Left ventricle myocardium inferior (tissue), 1 donor: Measurements from ENCODE around the gene SLC2A8. TPM values are rescaled to one million over a fixed set of nuclear protein-coding genes. Genes with fewer than 3 reads are reported as not detected.

Source experiments
- DNase-seq: peaks from one replicate; pipeline ENCODE4 v3.0.0-alpha.2; 2020
- H3K27ac ChIP-seq: fragments of 200-600 bp; replicated peaks from 2 replicates; pipeline ENCODE4 v1.8.0; 2021
- H3K27me3 ChIP-seq: fragments of 200-600 bp; 2 replicates; pipeline ENCODE4 v1.8.0; 2021; ENCODE audit warnings: low read depth
- H3K36me3 ChIP-seq: fragments of 200-600 bp; 2 replicates; pipeline ENCODE4 v1.8.0; 2021
- H3K4me1 ChIP-seq: fragments of 200-600 bp; 2 replicates; pipeline ENCODE4 v1.8.0; 2021
- H3K4me3 ChIP-seq: fragments of 200-600 bp; 2 replicates; pipeline ENCODE4 v1.8.0; 2021; ENCODE audit warnings: mild to moderate bottlenecking, moderate library complexity
- H3K9me3 ChIP-seq: fragments of 200-600 bp; replicated peaks from 2 replicates; pipeline ENCODE4 v1.8.0; 2021
- intact Hi-C: fragments of 100-400 bp; cut with micrococcal nuclease; formaldehyde crosslinking; loops from one replicate; pipeline ENCODE4 v1.11.0; 2022
- total RNA-seq: library from RNA; stranded (reverse); fragmentation: NEBNext Ultra II Directional; extraction: Animal tissue kit (Norgen Biotek cat#: 25700); gene quantifications from one replicate; pipeline ENCODE4 v1.2.1, GENCODE V29; 2021
- TF ChIP-seq, protein P1 (sequence below): fragments of 200-600 bp; IDR thresholded peaks from 2 replicates; pipeline ENCODE4 v1.8.0; 2021; ENCODE audit warnings: antibody characterized with exemption, mild to moderate bottlenecking, borderline replicate concordance
- donor health status: DM: no; HTN: yes; CAD: no; lungs with severe emphysema.

The SLC2A8 gene
- total RNA-seq, 1 donor from 2014 or later, result 16.1 TPM

- intact Hi-C loops, result no loop called here
- DNase-seq, result no peak
- TF ChIP-seq, protein P1, sequence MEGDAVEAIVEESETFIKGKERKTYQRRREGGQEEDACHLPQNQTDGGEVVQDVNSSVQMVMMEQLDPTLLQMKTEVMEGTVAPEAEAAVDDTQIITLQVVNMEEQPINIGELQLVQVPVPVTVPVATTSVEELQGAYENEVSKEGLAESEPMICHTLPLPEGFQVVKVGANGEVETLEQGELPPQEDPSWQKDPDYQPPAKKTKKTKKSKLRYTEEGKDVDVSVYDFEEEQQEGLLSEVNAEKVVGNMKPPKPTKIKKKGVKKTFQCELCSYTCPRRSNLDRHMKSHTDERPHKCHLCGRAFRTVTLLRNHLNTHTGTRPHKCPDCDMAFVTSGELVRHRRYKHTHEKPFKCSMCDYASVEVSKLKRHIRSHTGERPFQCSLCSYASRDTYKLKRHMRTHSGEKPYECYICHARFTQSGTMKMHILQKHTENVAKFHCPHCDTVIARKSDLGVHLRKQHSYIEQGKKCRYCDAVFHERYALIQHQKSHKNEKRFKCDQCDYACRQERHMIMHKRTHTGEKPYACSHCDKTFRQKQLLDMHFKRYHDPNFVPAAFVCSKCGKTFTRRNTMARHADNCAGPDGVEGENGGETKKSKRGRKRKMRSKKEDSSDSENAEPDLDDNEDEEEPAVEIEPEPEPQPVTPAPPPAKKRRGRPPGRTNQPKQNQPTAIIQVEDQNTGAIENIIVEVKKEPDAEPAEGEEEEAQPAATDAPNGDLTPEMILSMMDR, result no peak
- Histone ChIP-seq H3K27me3 (no peaks in the 10 kb centered on the region), H3K27ac (no peak overlapping the region), H3K36me3 (peaks cover 88% of the 10 kb centered on the region), H3K9me3 (no peaks in the 10 kb centered on the region), H3K4me1 (peaks cover 30% of the 10 kb centered on the region), H3K4me3 (no peak overlapping the region)
Measured at GRCh38 chr9:127445851-127446712, 49.1 kb downstream of the SLC2A8 start.

- H3K9me3 ChIP-seq, result no peaks in the 10 kb centered on the region
- H3K4me1 ChIP-seq, result peaks cover 37% of the 10 kb centered on the region
- H3K36me3 ChIP-seq, result peaks cover 80% of the 10 kb centered on the region
- H3K4me3 ChIP-seq, result no peak overlapping the region
- no peak for DNase-seq
- H3K27ac ChIP-seq, result no peak overlapping the region
- intact Hi-C loops, result no loop called here
- TF ChIP-seq, protein P1, result no peak
- H3K27me3 ChIP-seq, result no peaks in the 10 kb centered on the region
Measured at GRCh38 chr9:127446713-127447415, 49.9 kb downstream of the SLC2A8 start.

DNA sequence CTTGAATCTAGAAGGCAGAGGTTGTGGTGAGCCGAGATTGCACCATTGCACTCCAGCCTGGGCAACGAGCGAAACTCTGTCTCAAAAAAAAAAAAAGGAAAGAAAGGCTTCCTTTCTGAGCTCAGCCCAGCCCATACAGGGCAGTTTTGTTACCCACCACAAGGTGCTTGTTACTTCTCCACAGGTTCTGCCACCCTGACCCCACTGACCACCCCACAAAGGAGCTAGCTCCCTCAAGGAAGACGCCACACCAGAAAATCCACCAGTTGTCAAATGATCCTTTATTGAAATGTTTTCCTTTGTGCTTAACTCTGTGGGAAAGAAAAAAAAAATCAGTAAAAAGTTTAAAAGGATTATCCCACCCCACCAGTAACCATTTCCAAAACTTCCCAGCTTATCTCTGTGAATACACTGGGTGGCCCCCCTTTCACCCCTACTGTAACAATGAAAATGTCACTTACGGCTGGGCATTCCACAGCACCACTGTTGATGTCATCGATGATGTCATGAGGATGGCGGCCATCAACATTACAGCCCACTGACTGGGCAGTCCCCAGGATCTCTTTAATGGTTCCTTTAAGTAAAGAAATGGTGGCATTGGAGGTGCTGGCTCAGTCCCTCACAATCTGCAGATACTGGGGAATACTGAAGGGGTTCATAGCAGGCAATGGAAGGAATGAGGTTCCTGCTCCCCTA is 50.6 kb downstream of the SLC2A8 start:
- TF ChIP-seq, protein P1, result no peak
- no peak overlapping the region for H3K4me3 ChIP-seq
- H3K27me3 ChIP-seq, result no peaks in the 10 kb centered on the region
- intact Hi-C loops, result no loop called here
- H3K9me3 ChIP-seq, result no peaks in the 10 kb centered on the region
- DNase-seq, result no peak
- H3K36me3 ChIP-seq, result peaks cover 73% of the 10 kb centered on the region
- peaks cover 44% of the 10 kb centered on the region for H3K4me1 ChIP-seq
- H3K27ac ChIP-seq, result no peak overlapping the region

DNA sequence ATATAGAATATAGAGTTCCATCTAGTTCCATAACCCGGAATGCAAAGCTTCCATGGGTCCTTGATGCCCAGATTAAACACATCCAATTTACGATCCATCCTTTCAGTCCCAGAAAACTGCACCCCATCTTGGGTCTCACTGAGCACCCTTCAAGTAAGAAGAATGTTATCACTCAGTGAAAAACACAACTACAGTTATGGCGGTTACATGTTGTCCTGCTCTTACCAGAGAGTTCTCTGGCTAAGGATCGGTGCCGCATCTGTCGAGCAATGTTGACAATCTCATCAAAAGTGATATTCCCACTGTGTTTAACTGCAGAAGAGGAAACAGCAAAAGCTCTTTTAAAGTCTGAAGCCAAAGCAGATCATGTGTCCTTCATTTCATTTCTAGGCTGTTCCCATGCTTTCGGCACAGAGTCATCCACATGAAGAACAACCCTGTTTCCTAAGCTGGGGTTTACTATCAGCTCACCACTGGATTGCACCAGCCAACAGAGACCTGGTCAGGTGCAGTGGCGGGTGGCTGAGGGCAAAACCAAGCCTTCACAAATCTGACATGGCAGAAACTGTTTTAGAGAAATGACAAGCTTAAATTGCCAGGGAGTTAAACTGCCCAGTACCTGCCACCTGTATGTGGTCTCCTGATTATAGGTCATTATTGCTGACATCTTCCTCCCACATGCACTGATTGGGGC is 51.3 kb downstream of the SLC2A8 start:
- intact Hi-C loops, result no loop called here
- peaks cover 66% of the 10 kb centered on the region for H3K36me3 ChIP-seq
- H3K4me3 ChIP-seq, result no peak overlapping the region
- no peaks in the 10 kb centered on the region for H3K9me3 ChIP-seq
- peak overlapping the region; percentile 98 for H3K27ac ChIP-seq
- DNase-seq, result no peak
- peaks cover 51% of the 10 kb centered on the region for H3K4me1 ChIP-seq
- no peaks in the 10 kb centered on the region for H3K27me3 ChIP-seq
- TF ChIP-seq, protein P1, result no peak
